Smooth muscle cell (in vitro differentiated cells): ENCODE measurements around the gene AP4M1. TPM values are rescaled to one million over a fixed set of nuclear protein-coding genes. Genes with fewer than 3 reads are reported as not detected.

Experiments
- DNase-seq: peaks from one replicate; lab custom pipeline; 2025; ENCODE audit not compliant: unreplicated experiment; lab: John Stamatoyannopoulos, UW
- H2AFZ ChIP-seq: fragments of 200-600 bp; sonication (generic); 2 replicates; pipeline ENCODE4 v1.6.0; 2016; ENCODE audit warnings: antibody characterized with exemption, low read depth, mild to moderate bottlenecking
- H3F3A ChIP-seq: fragments of 200-600 bp; sonication (generic); 2 replicates; pipeline ENCODE4 v1.6.0; 2017; ENCODE audit warnings: antibody characterized with exemption, low read depth
- H3K27ac ChIP-seq: fragments of 200-600 bp; sonication (generic); 2 replicates; pipeline ENCODE4 v1.5.1; 2016; ENCODE audit warnings: low read depth, mild to moderate bottlenecking
- H3K27me3 ChIP-seq: fragments of 200-600 bp; sonication (generic); 2 replicates; pipeline ENCODE4 v1.6.1; 2016; ENCODE audit warnings: low read depth, mild to moderate bottlenecking
- H3K36me3 ChIP-seq: fragments of 200-600 bp; sonication (generic); 2 replicates; pipeline ENCODE4 v1.5.1; 2016; ENCODE audit warnings: low read depth
- H3K4me1 ChIP-seq: fragments of 200-600 bp; sonication (generic); 2 replicates; pipeline ENCODE4 v1.5.1; 2016; ENCODE audit warnings: low read depth
- H3K4me2 ChIP-seq: fragments of 200-600 bp; sonication (generic); 2 replicates; pipeline ENCODE4 v1.6.0; 2016; ENCODE audit warnings: mild to moderate bottlenecking
- H3K4me3 ChIP-seq: fragments of 200-600 bp; sonication (generic); 2 replicates; pipeline ENCODE4 v1.5.1; 2016; ENCODE audit warnings: mild to moderate bottlenecking
- H3K79me2 ChIP-seq: fragments of 200-600 bp; sonication (generic); 2 replicates; pipeline ENCODE4 v1.6.0; 2016; ENCODE audit warnings: low read depth, mild to moderate bottlenecking
- H3K9ac ChIP-seq: fragments of 200-600 bp; sonication (generic); 2 replicates; pipeline ENCODE4 v1.6.0; 2016; ENCODE audit warnings: low read depth
- H3K9me3 ChIP-seq: fragments of 200-600 bp; sonication (generic); replicated peaks from 2 replicates; pipeline ENCODE4 v1.5.1; 2016; ENCODE audit warnings: low read depth
- H4K20me1 ChIP-seq: fragments of 200-600 bp; sonication (generic); 2 replicates; pipeline ENCODE4 v1.6.0; 2016; ENCODE audit warnings: low read depth
- WGBS: methylation state at CpG from one replicate; pipeline ENCODE4 v1.1.7; 2016; ENCODE audit warnings: low lambda C conversion rate; 5-methylcytosine and 5-hydroxymethylcytosine counted together
- microRNA counts: library from miRNA; unstranded; fragments of <30 nt; microRNA quantifications from one replicate; lab custom pipeline; 2016
- microRNA-seq: library from miRNA; unstranded; fragments of <30 nt; microRNA quantifications from one replicate; pipeline ENCODE4, GENCODE V29; 2016; ENCODE audit warnings: borderline number of aligned reads
- polyA plus RNA-seq: library from polyadenylated mRNA; unstranded; fragments of >200 nt; fragmentation: Nextera tagmentation; extraction: Ambion mirVana; gene quantifications from 2 replicates; pipeline ENCODE4 v1.2.1, GENCODE V29; 2016
- small RNA-seq: library from RNA; depleted of rRNA; stranded (forward); fragments of <200 nt; gene quantifications from one replicate; pipeline ENCODE3, GENCODE V24; 2014
- total RNA-seq: library from RNA; depleted of rRNA; stranded (reverse); fragments of >200 nt; gene quantifications from 2 replicates; pipeline ENCODE4 v1.2.3, GENCODE V29; 2014
- TF ChIP-seq, protein P1 (sequence below): fragments of 200-600 bp; sonication (generic); IDR thresholded peaks from 2 replicates; pipeline ENCODE4 v1.5.1; 2017; ENCODE audit warnings: borderline replicate concordance, mild to moderate bottlenecking, antibody characterized with exemption; ENCODE audit not compliant: insufficient read depth, poor library complexity, severe bottlenecking

Gene AP4M1
- total and polyA plus RNA-seq, 2 experiments from 2014 or later, result 16.9 to 18.0 TPM

- no peaks in the 10 kb centered on the region for H3K27me3 ChIP-seq
- H3K4me3 ChIP-seq, result no peak overlapping the region
- TF ChIP-seq, protein P1, sequence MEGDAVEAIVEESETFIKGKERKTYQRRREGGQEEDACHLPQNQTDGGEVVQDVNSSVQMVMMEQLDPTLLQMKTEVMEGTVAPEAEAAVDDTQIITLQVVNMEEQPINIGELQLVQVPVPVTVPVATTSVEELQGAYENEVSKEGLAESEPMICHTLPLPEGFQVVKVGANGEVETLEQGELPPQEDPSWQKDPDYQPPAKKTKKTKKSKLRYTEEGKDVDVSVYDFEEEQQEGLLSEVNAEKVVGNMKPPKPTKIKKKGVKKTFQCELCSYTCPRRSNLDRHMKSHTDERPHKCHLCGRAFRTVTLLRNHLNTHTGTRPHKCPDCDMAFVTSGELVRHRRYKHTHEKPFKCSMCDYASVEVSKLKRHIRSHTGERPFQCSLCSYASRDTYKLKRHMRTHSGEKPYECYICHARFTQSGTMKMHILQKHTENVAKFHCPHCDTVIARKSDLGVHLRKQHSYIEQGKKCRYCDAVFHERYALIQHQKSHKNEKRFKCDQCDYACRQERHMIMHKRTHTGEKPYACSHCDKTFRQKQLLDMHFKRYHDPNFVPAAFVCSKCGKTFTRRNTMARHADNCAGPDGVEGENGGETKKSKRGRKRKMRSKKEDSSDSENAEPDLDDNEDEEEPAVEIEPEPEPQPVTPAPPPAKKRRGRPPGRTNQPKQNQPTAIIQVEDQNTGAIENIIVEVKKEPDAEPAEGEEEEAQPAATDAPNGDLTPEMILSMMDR, result no peak
- no peaks in the 10 kb centered on the region for H3K36me3 ChIP-seq
- peaks cover 27% of the 10 kb centered on the region for H4K20me1 ChIP-seq
- no peak overlapping the region for H3K27ac ChIP-seq
- H2AFZ ChIP-seq, result no peak overlapping the region
- H3K4me1 ChIP-seq, result peaks cover 9% of the 10 kb centered on the region
- peaks cover 10% of the 10 kb centered on the region for H3F3A ChIP-seq
- DNase-seq, result no peak
- no peaks in the 10 kb centered on the region for H3K79me2 ChIP-seq
- no peaks in the 10 kb centered on the region for H3K9me3 ChIP-seq
- no peak overlapping the region for H3K4me2 ChIP-seq
- WGBS, result 93% methylated on average over 16 of the region's 16 CpGs
- no peak overlapping the region for H3K9ac ChIP-seq
Measured at GRCh38 chr7:100156331-100157068, 55.1 kb downstream of the AP4M1 start.

DNA sequence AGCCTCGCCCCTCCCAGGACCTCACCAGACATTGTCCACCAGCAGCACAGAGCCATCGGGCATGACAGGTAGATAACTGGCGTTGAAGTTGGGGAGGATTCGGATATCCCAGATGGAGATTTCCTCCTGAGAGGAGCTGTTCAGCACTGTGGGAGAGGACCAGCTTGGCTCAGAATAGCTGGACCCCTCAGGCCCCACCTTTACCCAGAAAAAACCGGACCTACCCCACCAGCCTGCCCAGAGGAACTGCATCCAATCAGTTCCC lies 55.6 kb downstream of the AP4M1 start:
- Histone ChIP-seq H3K79me2 (no peaks in the 10 kb centered on the region), H2AFZ (no peak overlapping the region), H3K4me3 (peak overlapping the region; percentile 100), H3K9ac (no peak overlapping the region), H3F3A (peaks cover 10% of the 10 kb centered on the region), H3K27me3 (no peaks in the 10 kb centered on the region), H3K4me2 (peak overlapping the region; percentile 99), H3K36me3 (no peaks in the 10 kb centered on the region), H3K27ac (no peak overlapping the region), H3K4me1 (peaks cover 9% of the 10 kb centered on the region), H4K20me1 (peaks cover 27% of the 10 kb centered on the region), H3K9me3 (no peaks in the 10 kb centered on the region)
- TF ChIP-seq, protein P1, result no peak
- WGBS, result 90% methylated on average over 5 of the region's 5 CpGs
- no peak for DNase-seq

DNA sequence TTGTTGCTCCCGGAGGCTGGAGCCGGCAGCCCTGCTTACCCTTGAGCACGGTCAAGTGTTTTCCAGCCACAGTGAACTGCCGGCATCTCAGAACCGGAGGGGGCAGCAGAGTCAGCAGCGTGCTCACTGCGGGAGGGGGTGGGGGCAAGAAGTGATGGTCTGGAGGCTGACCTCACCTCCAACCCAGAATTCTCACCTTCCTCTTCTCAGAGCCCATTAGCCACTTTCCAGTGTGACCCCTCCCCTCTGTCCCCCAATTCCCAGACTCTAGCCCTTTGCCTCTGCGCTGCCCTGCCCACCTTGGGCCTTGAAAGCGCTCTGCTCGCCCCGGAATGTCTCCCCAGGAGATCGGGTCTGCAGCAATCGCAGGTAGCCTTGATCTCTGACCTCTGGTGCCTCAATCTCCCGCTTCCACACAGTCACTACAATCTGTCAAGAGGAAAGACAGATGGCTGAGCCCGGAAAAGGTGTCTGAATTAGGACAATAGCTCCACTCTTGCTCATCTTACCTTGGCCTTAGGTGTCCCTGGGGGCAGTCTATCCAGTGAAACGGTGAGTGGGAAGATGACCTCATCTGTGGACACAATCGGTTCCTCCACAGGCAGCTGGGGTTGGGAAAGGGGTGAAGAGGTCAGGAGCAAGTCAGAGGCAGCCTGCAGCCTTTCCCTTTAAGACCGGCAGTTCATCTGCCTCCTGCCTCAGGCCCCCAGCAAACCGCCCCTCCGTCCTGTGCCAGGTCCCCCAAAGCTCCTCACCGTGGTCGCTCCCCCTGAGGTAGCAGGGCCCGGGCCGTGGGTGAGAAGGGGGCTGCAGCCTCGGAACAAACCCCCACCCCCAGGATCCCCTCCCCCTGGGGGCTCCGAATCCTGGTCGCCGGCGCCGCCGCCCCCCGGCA lies 56.1 kb downstream of the AP4M1 start:
- Histone ChIP-seq H3K4me1 (peaks cover 9% of the 10 kb centered on the region), H3K27me3 (no peaks in the 10 kb centered on the region), H2AFZ (no peak overlapping the region), H3K36me3 (no peaks in the 10 kb centered on the region), H3K4me3 (peak overlapping the region; percentile 100), H3K9ac (peak overlapping the region; percentile 86), H3F3A (peaks cover 10% of the 10 kb centered on the region), H4K20me1 (peaks cover 27% of the 10 kb centered on the region), H3K79me2 (no peaks in the 10 kb centered on the region), H3K27ac (peak overlapping the region; percentile 50), H3K4me2 (peak overlapping the region; percentile 99), H3K9me3 (no peaks in the 10 kb centered on the region)
- TF ChIP-seq, protein P1, result no peak
- DNase-seq, result no peak
- 30% methylated on average over 19 of the region's 32 CpGs for WGBS

MicroRNA genes within 50 kb of the gene (microRNA counts, 767-probe panel; counts per million panel counts)
- microRNA hsa-miR-106b-5p (lab: Ali Mortazavi, UCI) (6,319 counts per million, percentile 33 among the panel's probes with 10 or more counts), microRNA hsa-miR-25-3p (lab: Ali Mortazavi, UCI) (8,744 counts per million, percentile 64 among the panel's probes with 10 or more counts), microRNA hsa-miR-93-5p (lab: Ali Mortazavi, UCI) (9,580 counts per million, percentile 76 among the panel's probes with 10 or more counts)

Small RNAs within 50 kb of the gene (microRNA-seq; reads per million reads assigned to microRNA genes)
- gene MIR106B, result 3,257 reads per million, percentile 88 among the genes with 10 or more reads in this experiment
- gene MIR25, result 302 reads per million, percentile 69 among the genes with 10 or more reads in this experiment
- gene MIR4658, result not detected
- 6,177 reads per million, percentile 92 among the genes with 10 or more reads in this experiment for gene MIR93

Small RNAs within 50 kb of the gene (small RNA-seq; reads per million reads assigned to genes)
- 13.0 reads per million, percentile 82 among the genes with 10 or more reads in this experiment for gene MIR106B
- gene MIR25, result 134 reads per million, percentile 99 among the genes with 10 or more reads in this experiment
- 70.4 reads per million, percentile 97 among the genes with 10 or more reads in this experiment for gene MIR93

Other genes starting within 250 kb of the AP4M1 start
- not detected in 2 replicates for gene OR2AE1, start 224.6 kb upstream of the AP4M1 start, total RNA-seq
- not detected in 2 replicates for gene OR2AE1, start 224.6 kb upstream of the AP4M1 start, polyA plus RNA-seq
- gene TRIM4, start 182.1 kb upstream of the AP4M1 start, total RNA-seq, result not detected in 2 replicates
- not detected in 2 replicates for gene TRIM4, start 182.1 kb upstream of the AP4M1 start, polyA plus RNA-seq
- not detected in 2 replicates for gene GJC3, start 172.0 kb upstream of the AP4M1 start, total RNA-seq
- not detected in 2 replicates for gene GJC3, start 172.0 kb upstream of the AP4M1 start, polyA plus RNA-seq
- 0.94 and 4.5 TPM in 2 replicates for gene AZGP1, start 125.6 kb upstream of the AP4M1 start, total RNA-seq
- gene AZGP1, start 125.6 kb upstream of the AP4M1 start, polyA plus RNA-seq, result not detected in 2 replicates
- 32.2 and 43.9 TPM in 2 replicates for gene ZKSCAN1, start 86.0 kb upstream of the AP4M1 start, total RNA-seq
- gene ZKSCAN1, start 86.0 kb upstream of the AP4M1 start, polyA plus RNA-seq, result 25.4 and 26.0 TPM in 2 replicates
- gene ZSCAN21, start 51.9 kb upstream of the AP4M1 start, total RNA-seq, result 11.3 and 12.1 TPM in 2 replicates
- 15.3 and 17.5 TPM in 2 replicates for gene ZSCAN21, start 51.9 kb upstream of the AP4M1 start, polyA plus RNA-seq
- 21.2 and 21.6 TPM in 2 replicates for gene ZNF3, start 19.9 kb upstream of the AP4M1 start, total RNA-seq
- gene ZNF3, start 19.9 kb upstream of the AP4M1 start, polyA plus RNA-seq, result 22.0 and 25.2 TPM in 2 replicates
- 71.9 and 107 TPM in 2 replicates for gene COPS6, start 12.7 kb upstream of the AP4M1 start, total RNA-seq
- 251 and 259 TPM in 2 replicates for gene COPS6, start 12.7 kb upstream of the AP4M1 start, polyA plus RNA-seq
- 36.4 and 47.6 TPM in 2 replicates for gene MCM7, start 246 bp upstream of the AP4M1 start, total RNA-seq
- gene MCM7, start 246 bp upstream of the AP4M1 start, polyA plus RNA-seq, result 56.9 and 59.7 TPM in 2 replicates
- 26.6 and 61.0 TPM in 2 replicates for gene TAF6, start 17.7 kb downstream of the AP4M1 start, total RNA-seq
- gene TAF6, start 17.7 kb downstream of the AP4M1 start, polyA plus RNA-seq, result 78.0 and 83.9 TPM in 2 replicates
- gene CNPY4, start 18.0 kb downstream of the AP4M1 start, total RNA-seq, result 22.6 and 26.6 TPM in 2 replicates
- 29.3 and 39.5 TPM in 2 replicates for gene CNPY4, start 18.0 kb downstream of the AP4M1 start, polyA plus RNA-seq
- 0.76 and 2.4 TPM in 2 replicates for gene MBLAC1, start 25.3 kb downstream of the AP4M1 start, total RNA-seq
- 2.3 and 3.1 TPM in 2 replicates for gene MBLAC1, start 25.3 kb downstream of the AP4M1 start, polyA plus RNA-seq
- gene LAMTOR4, start 47.3 kb downstream of the AP4M1 start, total RNA-seq, result 75.2 and 108 TPM in 2 replicates
- gene LAMTOR4, start 47.3 kb downstream of the AP4M1 start, polyA plus RNA-seq, result 203 and 217 TPM in 2 replicates
- gene TRAPPC14, start 57.1 kb downstream of the AP4M1 start, total RNA-seq, result 4.4 and 7.0 TPM in 2 replicates
- 5.4 and 14.7 TPM in 2 replicates for gene TRAPPC14, start 57.1 kb downstream of the AP4M1 start, polyA plus RNA-seq
- 4.8 and 6.5 TPM in 2 replicates for gene GAL3ST4, start 67.0 kb downstream of the AP4M1 start, total RNA-seq
- gene GAL3ST4, start 67.0 kb downstream of the AP4M1 start, polyA plus RNA-seq, result 7.2 and 7.4 TPM in 2 replicates
- gene GPC2, start 75.7 kb downstream of the AP4M1 start, total RNA-seq, result 3.5 and 7.1 TPM in 2 replicates
- gene GPC2, start 75.7 kb downstream of the AP4M1 start, polyA plus RNA-seq, result 3.2 and 8.5 TPM in 2 replicates
- gene STAG3, start 76.3 kb downstream of the AP4M1 start, total RNA-seq, result 0.04 and 0.85 TPM in 2 replicates
- gene STAG3, start 76.3 kb downstream of the AP4M1 start, polyA plus RNA-seq, result 0.96 and 1.3 TPM in 2 replicates
- gene PVRIG, start 118.3 kb downstream of the AP4M1 start, total RNA-seq, result not detected in 2 replicates
- gene PVRIG, start 118.3 kb downstream of the AP4M1 start, polyA plus RNA-seq, result 0.41 TPM in 1 of 2 replicates, not detected in the other
- not detected in 2 replicates for gene SPDYE3, start 206.1 kb downstream of the AP4M1 start, total RNA-seq
- 1.8 and 3.4 TPM in 2 replicates for gene SPDYE3, start 206.1 kb downstream of the AP4M1 start, polyA plus RNA-seq